HepG2 (cell line): Measurements from ENCODE around the gene COQ8B. TPM values are rescaled to one million over a fixed set of nuclear protein-coding genes. Genes with fewer than 3 reads are reported as not detected.

Experiments
- CEBPG ChIP-seq: IDR thresholded peaks from 2 replicates; pipeline ENCODE4 v1.6.1; 2016
- DMTF1 ChIP-seq: sonication (generic); formaldehyde crosslinking; IDR thresholded peaks from 2 replicates; pipeline ENCODE4 v1.4.0; 2020; ENCODE audit warnings: mild to moderate bottlenecking, missing genetic modification reagents
- GLI4 ChIP-seq: sonication (generic); formaldehyde crosslinking; IDR thresholded peaks from 2 replicates; pipeline ENCODE4 v1.5.1; 2020; ENCODE audit warnings: missing genetic modification reagents, mild to moderate bottlenecking, moderate library complexity, borderline replicate concordance
- MED13 ChIP-seq: sonication (generic); formaldehyde crosslinking; IDR thresholded peaks from 2 replicates; pipeline ENCODE4 v1.5.0; 2020; ENCODE audit warnings: missing genetic modification reagents
- NFE2 ChIP-seq: sonication (generic); formaldehyde crosslinking; IDR thresholded peaks from 2 replicates; pipeline ENCODE4 v1.4.0; 2020; ENCODE audit warnings: missing genetic modification reagents
- PRDM15 ChIP-seq: sonication (generic); formaldehyde crosslinking; IDR thresholded peaks from 2 replicates; pipeline ENCODE4 v1.4.0; 2020; ENCODE audit warnings: missing genetic modification reagents
- PRMT3 ChIP-seq: sonication (generic); formaldehyde crosslinking; IDR thresholded peaks from 2 replicates; pipeline ENCODE4 v1.8.1; 2022; ENCODE audit warnings: low read depth, mild to moderate bottlenecking, moderate library complexity, missing genetic modification reagents, borderline replicate concordance
- RFXANK ChIP-seq: IDR thresholded peaks from 2 replicates; pipeline ENCODE4 v1.6.1; 2016
- THAP7 ChIP-seq: sonication (generic); formaldehyde crosslinking; IDR thresholded peaks from 2 replicates; pipeline ENCODE4 v1.8.1; 2023; ENCODE audit warnings: mild to moderate bottlenecking, missing genetic modification reagents
- THRA ChIP-seq: sonication (generic); formaldehyde crosslinking; IDR thresholded peaks from 2 replicates; pipeline ENCODE4 v1.4.0; 2020; ENCODE audit warnings: missing genetic modification reagents, borderline replicate concordance
- ZBTB4 ChIP-seq: sonication (generic); formaldehyde crosslinking; IDR thresholded peaks from 2 replicates; pipeline ENCODE4 v1.4.0; 2020; ENCODE audit warnings: missing genetic modification reagents, mild to moderate bottlenecking, borderline replicate concordance
- ZNF383 ChIP-seq: sonication (generic); formaldehyde crosslinking; IDR thresholded peaks from 2 replicates; pipeline ENCODE4 v1.4.0; 2020; ENCODE audit warnings: missing genetic modification reagents, mild to moderate bottlenecking, borderline replicate concordance
- ZNF570 ChIP-seq: sonication (generic); formaldehyde crosslinking; IDR thresholded peaks from 2 replicates; pipeline ENCODE4 v1.4.0; 2020; ENCODE audit warnings: mild to moderate bottlenecking, missing genetic modification reagents, borderline replicate concordance
- ZNF740 ChIP-seq: sonication (generic); formaldehyde crosslinking; IDR thresholded peaks from 2 replicates; pipeline ENCODE4 v1.4.0; 2020; ENCODE audit warnings: missing genetic modification reagents
- ZNF850 ChIP-seq: sonication (generic); formaldehyde crosslinking; conservative IDR thresholded peaks from 2 replicates; pipeline ENCODE4 v1.9.0; 2021; ENCODE audit warnings: mild to moderate bottlenecking, missing genetic modification reagents
- polyA plus RNA-seq, 8 experiments: library from polyadenylated mRNA; depleted of rRNA in 3 of 8; stranded (reverse) in 7 of 8; unstranded in 1 of 8; fragments of >200 nt; fragmentation: Illumina TruSeq in 4 of 8; extraction: Trizol in 4 of 8; gene quantifications; 2 replicates each; pipeline versions ENCODE4 v1.2.1 to v1.2.3, GENCODE V29; 2011 to 2016; ENCODE audit warnings: low read depth in 4 of 8, missing spikeins in 1 of 8, mixed read lengths in 1 of 8; ENCODE audit not compliant: insufficient read depth in 1 of 8
- total RNA-seq, 5 experiments: library from RNA; depleted of rRNA; stranded (reverse); fragments of >200 nt; fragmentation: Illumina TruSeq; extraction: Trizol; gene quantifications; 2 replicates each; pipeline ENCODE4 v1.2.3, GENCODE V29; 2016; ENCODE audit warnings: low read depth in 1 of 5

Gene COQ8B
- total and polyA plus RNA-seq, 2 of the 13 experiments (the other 11 are each of a cell fraction or from before 2014, with no cell fraction given) = 12.3 to 17.2 TPM

GRCh38 chr19:40662925-40663694, 53.6 kb downstream of the COQ8B start (continued):
- TF ChIP-seq MED13 (peak; percentile 59; the same call in 1 of the 2 replicates), NFE2 (CRISPR knock-in tag) (no peak), RFXANK (CRISPR knock-in tag) (no peak), DMTF1 (no peak), GLI4 (CRISPR knock-in tag) (no peak), PRMT3 (no peak), ZNF850 (CRISPR knock-in tag) (no peak), ZNF740 (peak; percentile 85), ZNF383 (CRISPR knock-in tag) (no peak), ZBTB4 (CRISPR knock-in tag) (no peak), THAP7 (no peak), THRA (CRISPR knock-in tag) (no peak), PRDM15 (CRISPR knock-in tag) (peak; percentile 51; the same call in 1 of the 2 replicates), CEBPG (CRISPR knock-in tag) (peak; percentile 20; the same call in 1 of the 2 replicates), ZNF570 (CRISPR knock-in tag) (no peak)
